ENCODE results near the gene CRACDL. TPM values are rescaled to one million over a fixed set of nuclear protein-coding genes. Genes with fewer than 3 reads are reported as not detected.

Gene CRACDL
- total and polyA plus RNA-seq, 2 of the 13 experiments (the other 11 are each of a cell fraction or from before 2014, with no cell fraction given): 0.15 to 0.26 TPM

- TF ChIP-seq ZNF280D (CRISPR knock-in tag; IDR thresholded peaks at IDR 0.05): no peak
- TF ChIP-seq PAWR (CRISPR knock-in tag; IDR thresholded peaks at IDR 0.05; ENCODE audit: borderline replicate concordance): no peak
- no peak for TF ChIP-seq ZNF629 (CRISPR knock-in tag; conservative IDR thresholded peaks at IDR 0.05)
- TF ChIP-seq ZNF383 (CRISPR knock-in tag; IDR thresholded peaks at IDR 0.05; ENCODE audit: borderline replicate concordance): no peak
- TF ChIP-seq ZIK1 (CRISPR knock-in tag; IDR thresholded peaks at IDR 0.05; ENCODE audit: borderline replicate concordance, low read depth): no peak
- TF ChIP-seq ZFP36L1 (CRISPR knock-in tag; IDR thresholded peaks at IDR 0.05): no peak
- TF ChIP-seq FOXA3 (CRISPR knock-in tag; IDR thresholded peaks at IDR 0.05): peak; percentile 48
- TF ChIP-seq KAT2B (IDR thresholded peaks at IDR 0.05; ENCODE audit: borderline replicate concordance, low read depth, low read length): no peak
- no peak for TF ChIP-seq ZNF598 (CRISPR knock-in tag; IDR thresholded peaks at IDR 0.05; ENCODE audit: borderline replicate concordance)
- TF ChIP-seq DPF2 (CRISPR knock-in tag; IDR thresholded peaks at IDR 0.05; ENCODE audit: borderline replicate concordance, low read depth): no peak
- TF ChIP-seq ATF4 (CRISPR knock-in tag; IDR thresholded peaks at IDR 0.05): no peak
- TF ChIP-seq ZFP41 (CRISPR knock-in tag; IDR thresholded peaks at IDR 0.05; ENCODE audit: borderline replicate concordance): no peak
- TF ChIP-seq TCF7 (IDR thresholded peaks at IDR 0.05; ENCODE audit: low read depth): no peak
- peak; percentile 57; the same call in 1 of the 2 replicates for TF ChIP-seq ZNF563 (CRISPR knock-in tag; IDR thresholded peaks at IDR 0.05)
- no peak for TF ChIP-seq BRF2 (CRISPR knock-in tag; IDR thresholded peaks at IDR 0.05)
- no peak for TF ChIP-seq ZNF703 (CRISPR knock-in tag; IDR thresholded peaks at IDR 0.05; ENCODE audit: borderline replicate concordance)
- no peak for TF ChIP-seq AGO1 (IDR thresholded peaks at IDR 0.05; ENCODE audit: low read depth, low read length, poor library complexity, severe bottlenecking)
- TF ChIP-seq ZNF639 (CRISPR knock-in tag; conservative IDR thresholded peaks at IDR 0.05): no peak
- peak; percentile 48; the same call in 1 of the 2 replicates for TF ChIP-seq KDM5B (CRISPR knock-in tag; IDR thresholded peaks at IDR 0.05; ENCODE audit: borderline replicate concordance)
- no peak for TF ChIP-seq HNRNPK (IDR thresholded peaks at IDR 0.05; ENCODE audit: low read depth, low read length, poor library complexity, severe bottlenecking)
Measured at GRCh38 chr2:98909317-98910211, 26.5 kb downstream of the CRACDL start (continued).
